GM19324 (cell line): Measurements from ENCODE around the gene CRIM1.

ENCODE experiments used
- ATAC-seq: cut with Tn5 transposase; IDR thresholded peaks from one replicate; pipeline ENCODE4 v1.9.1; 2021; ENCODE audit warnings: mild to moderate bottlenecking, moderate library complexity; ENCODE audit not compliant: unreplicated experiment, low FRiP score

CRIM1 gene

DNA sequence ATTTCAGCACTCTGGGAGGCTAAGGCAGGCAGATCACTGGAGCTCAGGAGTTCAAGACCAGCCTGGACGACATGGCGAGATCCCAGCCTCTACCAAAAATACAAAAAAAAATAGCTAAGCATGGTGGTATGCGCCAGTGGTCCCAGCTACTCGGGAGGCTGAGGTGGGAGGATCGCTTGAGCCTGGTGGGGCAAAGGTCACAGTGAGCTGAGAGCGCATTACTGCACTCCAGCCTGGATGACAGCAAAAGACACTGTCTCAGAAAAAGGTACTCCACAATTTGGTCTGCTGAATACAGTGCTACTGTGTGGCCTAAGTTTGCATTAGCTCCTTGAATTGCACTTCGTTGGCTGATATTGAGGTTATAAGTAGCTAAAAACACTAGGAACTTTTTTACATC is 144.5 kb downstream of the CRIM1 start:
- ATAC-seq = no peak

DNA sequence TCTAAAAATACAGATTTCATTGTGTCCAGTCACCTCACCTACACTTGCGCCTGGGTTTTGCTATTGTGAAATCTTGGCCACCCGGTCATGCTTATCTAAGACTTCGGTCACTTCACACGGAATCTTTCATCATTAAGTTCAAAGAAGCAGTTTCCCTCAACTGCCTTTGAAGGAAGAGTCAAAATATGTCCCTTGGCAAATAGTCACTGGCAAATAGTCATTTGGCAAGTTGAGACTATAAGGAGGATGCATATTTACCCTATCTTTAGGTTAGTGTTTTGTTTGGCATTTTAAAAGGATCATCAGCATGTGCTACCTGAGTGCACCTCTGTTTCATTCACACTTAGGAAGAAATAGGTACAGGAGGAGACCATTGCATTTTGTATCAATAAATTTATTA is 146.5 kb downstream of the CRIM1 start:
- ATAC-seq = no peak

DNA sequence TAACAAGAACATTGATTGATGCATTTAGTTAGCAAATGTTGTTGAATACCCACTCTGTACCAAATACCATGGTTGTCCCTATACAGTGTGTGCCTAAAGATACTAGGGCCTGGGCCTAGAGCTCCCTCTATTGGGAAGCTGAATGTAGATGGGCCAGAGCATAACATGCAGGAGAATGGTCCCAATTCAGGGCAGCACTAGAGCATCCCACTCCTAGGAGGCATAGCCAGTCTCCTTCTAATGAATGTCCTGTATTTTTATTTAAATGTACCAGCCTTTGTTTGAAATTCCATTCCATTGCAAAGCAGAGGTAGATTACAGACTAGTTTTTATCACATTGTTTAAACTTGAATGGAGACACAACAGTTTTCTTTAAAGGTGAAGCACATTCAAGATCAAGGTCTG is 151.8 kb downstream of the CRIM1 start:
- ATAC-seq = peak; percentile 86

DNA sequence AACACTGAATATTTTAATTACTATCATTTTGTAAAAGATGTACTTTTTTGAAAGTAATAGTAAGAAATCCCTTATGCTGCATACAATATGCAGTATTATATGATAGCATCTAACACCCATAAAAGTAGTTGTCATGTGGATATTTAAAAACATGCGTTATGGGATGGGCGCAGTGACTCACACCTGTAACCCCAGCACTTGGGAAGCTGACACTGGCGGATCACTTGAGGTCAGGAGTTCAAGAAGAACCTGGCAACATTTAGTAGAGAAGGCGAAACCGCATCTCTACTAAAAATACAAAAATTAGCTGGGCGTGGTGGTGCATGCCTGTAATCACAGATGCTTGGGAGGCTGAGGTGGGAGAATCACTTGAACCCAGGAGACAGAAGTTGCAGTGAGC is 153.5 kb downstream of the CRIM1 start:
- ATAC-seq = no peak

DNA sequence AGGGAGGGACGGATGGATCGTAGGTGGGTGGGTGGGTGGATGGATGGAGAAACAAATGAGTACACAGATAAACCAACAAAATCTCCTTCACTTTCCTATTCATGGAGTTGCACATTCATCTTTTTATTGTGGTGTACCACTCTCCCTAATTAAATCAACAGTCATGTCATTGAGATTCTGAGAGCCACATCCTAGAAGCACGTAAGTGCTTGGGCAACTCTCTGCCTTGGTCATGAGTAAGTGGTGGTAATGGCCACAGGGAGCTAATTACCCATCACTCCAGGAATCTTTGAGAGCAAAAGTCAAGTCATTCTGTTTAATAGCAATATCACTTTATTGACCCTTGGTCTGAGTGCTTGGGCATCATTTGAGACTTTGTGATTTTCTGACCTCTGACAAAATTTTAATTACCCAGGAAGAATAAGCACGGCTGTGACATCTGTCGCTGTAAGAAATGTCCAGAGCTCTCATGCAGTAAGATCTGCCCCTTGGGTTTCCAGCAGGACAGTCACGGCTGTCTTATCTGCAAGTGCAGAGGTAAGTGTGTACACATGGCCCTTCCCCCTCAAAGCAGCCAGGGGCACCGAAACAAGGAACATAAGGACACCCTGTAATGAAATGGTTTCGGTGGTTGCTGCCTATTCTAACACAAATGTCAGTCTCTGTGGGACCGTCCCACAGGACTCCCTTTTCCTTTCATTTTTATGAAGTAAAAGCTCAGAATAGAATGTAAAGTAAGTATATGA is 156.5 kb downstream of the CRIM1 start:
- no peak for ATAC-seq

DNA sequence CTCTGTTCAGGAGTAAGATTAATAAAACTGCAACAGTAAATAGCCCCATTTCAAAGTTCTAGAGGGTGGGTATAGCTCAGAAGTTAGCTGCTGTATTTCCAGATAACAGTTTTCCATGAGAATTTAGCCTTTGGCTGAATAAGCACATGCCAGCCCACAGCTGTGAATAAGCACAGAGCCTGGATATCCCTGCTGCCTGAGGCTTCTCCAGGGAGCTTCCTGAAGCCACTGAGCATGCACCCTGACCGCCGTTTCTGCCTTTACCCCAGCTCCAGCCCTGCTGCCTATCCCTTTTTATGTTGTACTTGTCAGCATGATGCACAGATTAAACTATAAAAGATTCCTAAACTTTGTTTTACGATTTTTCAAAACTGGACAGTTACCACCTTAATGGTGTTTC is 157.1 kb downstream of the CRIM1 start:
- ATAC-seq = no peak

DNA sequence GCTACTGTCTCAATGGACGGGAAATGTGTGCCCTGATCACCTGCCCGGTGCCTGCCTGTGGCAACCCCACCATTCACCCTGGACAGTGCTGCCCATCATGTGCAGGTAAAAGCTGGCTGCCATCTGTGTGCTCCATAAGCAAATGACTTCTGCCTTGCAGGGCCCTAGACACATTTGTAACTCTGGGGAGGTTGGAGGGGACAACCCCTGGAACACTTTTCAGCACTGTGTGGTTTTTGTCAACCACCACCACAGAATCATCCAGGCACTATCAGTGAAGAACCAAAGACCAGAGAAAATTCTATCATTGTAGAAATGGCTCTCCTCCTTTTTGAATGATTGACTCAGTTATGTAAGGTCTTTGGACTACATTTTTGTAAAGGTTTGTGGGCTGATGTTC is 158.1 kb downstream of the CRIM1 start:
- ATAC-seq = no peak

DNA sequence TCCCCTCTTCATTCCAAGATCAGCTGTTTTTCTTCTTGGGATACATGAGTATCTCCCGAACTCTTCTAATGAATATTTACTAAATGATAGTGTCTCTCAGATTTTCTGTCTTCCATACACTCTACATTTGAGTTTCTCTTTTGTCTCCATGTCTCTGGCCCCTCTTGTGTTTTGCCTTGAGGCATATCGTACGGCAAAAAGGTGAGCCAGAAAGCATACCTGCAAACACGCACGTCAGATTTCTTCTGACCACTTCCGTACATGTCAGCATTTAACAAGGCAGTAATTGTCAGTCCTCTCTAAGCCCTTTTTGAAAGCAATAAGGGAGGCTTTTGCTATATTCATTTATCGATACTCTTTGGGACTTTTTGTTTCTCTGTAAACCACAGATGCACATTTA is 160.0 kb downstream of the CRIM1 start:
- no peak for ATAC-seq

DNA sequence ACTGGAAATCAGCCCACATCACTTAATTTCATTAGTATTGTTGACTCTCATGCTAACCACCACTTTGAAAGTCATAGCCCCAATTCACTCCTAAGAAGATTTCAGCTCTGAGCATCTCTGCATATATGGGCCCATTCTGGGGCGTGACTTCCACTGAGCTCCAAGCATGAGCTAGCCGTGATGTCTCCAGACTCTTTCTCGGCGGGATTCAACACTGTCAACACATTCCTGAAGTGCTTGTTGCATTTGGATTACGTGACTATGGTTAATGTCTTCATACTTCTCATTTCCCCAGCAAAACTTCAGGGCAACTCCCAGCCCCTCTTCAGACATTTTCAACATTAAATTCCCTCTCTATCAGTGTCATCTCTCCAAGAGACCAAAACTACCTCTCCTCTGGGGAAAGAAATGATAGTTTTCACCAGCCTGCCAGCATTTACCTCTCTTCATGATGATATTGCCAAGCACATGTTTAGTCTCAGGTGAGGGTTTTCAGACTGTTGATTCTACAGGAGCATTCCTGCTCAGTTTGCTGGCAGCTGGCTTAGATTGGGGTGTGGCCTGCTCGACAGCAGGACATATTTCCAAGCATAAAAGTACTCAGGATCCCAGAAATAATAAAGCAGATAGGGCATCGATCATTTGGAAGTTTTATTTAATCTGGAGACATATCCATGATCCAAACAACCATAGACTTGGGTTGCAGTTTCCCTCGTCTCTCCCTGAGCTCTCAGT is 160.7 kb downstream of the CRIM1 start:
- no peak for ATAC-seq

DNA sequence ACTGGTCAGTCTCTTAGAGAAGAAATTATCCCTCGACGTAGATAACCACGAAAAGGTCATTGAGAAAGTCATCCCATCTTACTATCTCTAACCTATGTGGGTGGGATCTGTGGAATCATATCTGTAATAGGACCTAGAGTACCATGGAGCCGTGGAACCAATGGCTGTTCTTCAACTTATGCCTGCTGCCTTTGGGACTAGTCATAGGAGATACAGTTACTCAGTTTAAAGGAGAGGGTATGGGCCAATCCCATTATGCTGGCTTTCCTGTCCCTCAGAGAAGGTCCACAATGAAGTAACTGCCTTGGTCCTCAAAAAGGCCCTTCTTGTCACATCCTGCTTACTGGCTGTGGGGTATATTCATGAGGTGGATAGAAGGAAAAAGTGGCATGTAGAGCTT is 164.9 kb downstream of the CRIM1 start:
- no peak for ATAC-seq

DNA sequence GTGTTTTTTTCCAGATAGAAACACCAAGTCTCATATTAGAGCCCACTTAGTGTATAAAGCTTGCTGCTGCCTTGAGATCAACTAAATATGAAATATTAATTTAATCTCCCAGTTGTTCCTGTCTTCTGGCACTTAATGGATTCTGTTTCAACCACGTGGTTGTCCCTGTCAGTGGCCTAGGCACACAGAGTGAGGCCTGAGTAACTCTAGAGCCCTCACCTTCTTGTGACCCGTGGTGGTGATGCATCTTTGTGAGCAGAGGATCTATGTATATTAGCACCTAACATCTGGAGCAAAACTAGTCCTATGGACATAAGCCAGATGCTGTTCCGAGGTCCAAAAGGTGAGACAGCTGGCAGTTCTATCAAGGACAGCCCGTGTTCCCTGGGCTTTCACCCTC is 167.6 kb downstream of the CRIM1 start:
- no peak for ATAC-seq

DNA sequence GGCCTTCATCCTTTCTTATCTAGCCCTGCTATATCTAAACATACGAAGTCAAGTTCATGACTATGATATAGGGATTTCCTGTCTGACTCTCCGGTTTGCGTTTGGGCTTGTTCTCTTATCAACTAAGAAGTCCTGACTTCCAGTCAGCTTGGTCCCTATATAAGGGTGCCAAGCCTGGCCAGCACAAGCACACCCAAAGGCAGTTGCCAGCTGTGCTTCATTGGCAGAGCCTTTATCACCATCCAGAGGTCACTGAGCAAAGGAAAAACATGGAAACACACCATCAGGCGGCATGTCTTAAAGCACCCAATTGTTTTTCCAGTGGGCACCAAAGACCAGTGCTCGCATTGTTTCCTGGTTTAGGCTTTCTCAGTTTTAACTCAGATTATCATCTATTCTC is 169.7 kb downstream of the CRIM1 start:
- no peak for ATAC-seq

DNA sequence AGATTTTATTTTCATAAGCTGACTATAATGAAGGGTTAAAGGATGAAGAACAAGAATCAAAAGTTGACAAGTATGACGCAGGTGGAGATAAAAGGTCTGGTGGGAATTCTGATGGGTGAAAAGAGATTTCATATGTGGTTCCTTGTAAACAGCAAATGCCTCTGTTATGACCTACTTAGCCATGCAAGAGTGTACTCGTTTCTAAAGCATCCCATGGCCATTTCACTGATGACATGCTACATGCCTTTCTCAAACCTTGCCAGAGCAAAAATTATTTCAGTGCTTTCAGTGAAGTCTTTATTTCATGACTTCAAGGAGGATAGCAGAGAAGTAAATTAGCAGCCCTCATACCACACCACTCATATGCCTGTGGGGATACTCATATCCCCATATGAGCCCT is 170.6 kb downstream of the CRIM1 start:
- no peak for ATAC-seq

DNA sequence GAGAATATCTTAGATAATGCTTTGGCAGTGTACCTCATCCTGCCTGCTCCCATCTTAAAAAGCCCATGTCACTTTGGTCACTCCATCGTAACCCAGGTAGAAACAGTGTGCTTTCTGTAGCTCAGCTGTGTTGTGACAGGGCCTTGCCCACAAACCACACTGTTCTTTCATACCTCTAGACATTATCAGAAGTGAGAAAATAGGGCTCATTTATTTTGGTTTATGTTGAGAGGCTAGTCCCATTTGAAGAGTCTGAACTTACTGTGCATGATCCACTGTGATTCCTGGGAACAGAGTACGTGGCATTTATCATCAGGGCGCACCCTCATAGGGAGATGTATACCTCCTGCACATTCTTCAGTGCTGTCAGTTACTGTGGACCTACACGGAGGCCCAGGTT is 172.7 kb downstream of the CRIM1 start:
- peak; percentile 65 for ATAC-seq

DNA sequence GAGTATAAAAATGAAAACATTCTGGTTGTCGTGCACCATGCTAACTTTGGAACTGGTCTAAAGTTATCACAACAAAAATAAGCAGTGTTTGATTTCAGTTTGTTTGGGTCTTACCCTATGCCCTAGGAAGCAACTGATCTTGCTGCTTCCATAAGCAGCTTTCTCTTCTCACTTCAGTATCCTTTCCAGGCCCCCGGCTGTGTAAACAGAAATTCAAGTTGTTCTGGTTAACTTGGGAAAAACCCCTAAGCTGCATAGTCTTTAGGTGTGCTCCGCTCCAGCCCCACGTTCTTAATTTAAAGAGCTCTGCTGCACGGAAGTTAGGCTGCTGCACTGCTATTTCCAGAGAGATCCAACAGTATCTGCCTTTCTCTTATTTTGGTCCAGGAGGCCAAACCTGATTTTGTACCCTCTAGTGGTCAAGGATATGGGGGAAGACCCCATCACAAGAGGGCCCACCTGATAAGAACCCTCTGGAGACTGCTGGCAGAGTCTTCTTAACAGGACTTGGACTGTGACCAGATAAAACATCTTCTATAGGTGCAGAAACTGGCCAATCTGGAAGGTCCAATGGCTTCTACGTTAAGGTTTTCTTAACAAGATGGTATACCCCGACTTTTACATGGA is 173.3 kb downstream of the CRIM1 start:
- no peak for ATAC-seq

DNA sequence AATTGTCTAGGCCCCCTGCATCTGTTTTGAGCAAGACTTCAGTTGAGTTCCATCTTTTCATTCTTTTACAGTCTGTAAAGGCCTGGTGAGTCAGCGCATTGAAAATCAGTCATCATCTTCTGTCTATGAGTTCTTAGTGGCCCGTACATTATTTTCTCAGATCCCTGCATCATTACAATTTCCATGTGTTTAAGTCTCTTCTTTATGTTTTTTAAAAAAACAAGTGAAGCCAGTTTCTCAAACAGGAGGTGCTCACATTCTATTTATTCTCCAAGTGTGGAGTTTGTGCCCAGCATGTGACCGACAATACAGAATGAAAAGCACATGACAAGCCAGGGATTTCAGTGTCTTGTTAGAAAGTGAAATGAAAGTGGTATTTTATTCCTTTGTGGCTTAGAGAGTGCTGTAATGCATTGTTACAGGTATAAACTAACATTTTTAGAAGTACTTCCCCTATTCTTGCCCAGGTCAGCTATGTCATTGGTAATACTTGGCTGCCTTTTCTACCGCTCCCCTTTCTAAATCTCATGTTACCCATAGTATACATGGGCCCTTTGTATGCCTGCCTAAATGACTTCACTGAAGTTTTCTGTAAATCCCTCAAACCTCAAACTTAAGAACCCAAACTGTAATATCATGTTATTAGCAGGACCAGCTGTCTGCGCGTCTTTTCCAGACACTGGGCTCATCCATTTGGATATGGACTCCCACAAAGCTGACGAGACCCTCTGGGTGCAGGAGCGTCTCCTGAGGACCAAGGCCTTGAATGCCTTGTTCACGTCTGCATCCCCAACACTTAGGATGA is 174.8 kb downstream of the CRIM1 start:
- no peak for ATAC-seq

DNA sequence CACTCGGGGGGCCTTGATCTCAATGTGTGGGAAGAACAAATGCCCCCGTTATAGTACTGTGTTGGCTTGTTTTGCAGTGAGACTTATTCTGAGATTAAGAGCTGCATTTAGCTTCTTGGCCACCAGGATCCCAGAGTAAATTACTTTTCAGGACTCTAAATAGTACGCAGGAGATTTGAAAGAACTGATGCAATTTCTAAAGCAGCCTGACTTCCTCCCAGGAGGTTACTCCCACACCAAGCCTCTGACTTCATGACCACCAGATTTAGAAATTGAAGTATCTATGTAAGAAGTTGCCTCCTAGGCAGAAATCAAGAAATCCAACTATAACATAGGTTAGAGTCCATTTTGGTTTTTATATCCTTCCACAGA is 175.4 kb downstream of the CRIM1 start:
- ATAC-seq = no peak

DNA sequence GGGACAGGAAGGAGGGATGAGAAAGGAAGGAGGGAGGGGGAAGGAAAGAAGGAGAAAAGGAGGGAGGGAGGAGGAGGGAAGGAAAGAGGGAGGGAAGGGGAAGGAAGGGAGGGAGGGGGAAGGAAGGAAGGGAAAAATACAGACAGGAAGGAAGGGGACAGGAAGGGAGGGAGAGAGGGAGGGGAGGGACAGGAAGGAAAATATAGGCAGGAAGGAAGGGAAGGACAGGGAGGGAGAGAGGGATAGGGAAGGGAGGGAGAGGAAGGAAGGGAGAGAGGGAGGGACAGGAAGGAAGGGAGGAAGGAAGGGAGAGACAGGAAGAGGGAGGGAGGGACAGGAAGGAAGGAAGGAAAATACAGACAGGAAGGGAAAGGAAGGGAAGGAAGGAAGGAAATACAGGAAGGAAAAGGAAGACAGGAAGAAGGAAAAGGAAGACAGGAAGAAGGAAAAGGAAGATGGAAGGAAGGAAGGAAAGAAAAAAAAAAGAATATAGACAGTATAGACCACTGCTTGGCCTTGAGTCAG is 178.8 kb downstream of the CRIM1 start:
- ATAC-seq = no peak

DNA sequence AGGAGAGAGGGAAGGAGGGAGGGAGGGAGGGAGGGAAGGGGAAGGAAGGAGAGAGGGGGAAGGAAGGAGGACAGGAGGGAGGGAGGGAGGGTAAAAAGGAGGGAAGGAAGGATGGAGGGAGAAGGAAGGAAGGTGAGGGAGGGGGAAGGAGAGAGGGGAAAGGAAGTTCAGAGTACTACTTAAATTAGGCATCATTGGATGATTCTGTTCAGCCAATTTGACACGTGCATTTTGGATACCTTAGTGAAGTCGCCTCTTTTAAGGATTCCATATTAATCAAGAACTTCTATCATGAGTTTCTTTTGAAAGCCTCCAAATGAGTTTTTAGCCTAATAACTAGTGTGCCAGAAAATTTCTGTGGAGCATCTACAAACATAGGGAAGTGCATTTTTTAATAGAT is 179.5 kb downstream of the CRIM1 start:
- no peak for ATAC-seq

DNA sequence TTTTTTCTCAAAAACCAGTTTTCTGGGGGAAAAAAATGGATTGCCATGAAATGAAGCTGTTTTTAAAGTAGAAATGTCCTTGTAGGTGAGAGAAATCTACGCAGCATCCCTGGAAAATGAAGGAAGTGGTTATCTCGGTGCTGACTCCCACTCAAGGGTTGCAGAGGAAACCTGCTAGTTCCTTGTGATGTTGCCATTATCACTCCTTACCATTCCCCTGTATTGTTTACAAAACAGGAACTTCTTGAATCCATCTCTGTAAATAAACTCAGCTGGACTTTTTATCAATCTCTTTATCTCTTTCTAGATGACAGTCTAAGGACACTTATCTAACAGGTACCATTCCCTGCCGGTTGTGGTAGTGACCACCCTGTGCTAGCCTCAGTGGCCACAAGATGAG is 181.2 kb downstream of the CRIM1 start:
- no peak for ATAC-seq

DNA sequence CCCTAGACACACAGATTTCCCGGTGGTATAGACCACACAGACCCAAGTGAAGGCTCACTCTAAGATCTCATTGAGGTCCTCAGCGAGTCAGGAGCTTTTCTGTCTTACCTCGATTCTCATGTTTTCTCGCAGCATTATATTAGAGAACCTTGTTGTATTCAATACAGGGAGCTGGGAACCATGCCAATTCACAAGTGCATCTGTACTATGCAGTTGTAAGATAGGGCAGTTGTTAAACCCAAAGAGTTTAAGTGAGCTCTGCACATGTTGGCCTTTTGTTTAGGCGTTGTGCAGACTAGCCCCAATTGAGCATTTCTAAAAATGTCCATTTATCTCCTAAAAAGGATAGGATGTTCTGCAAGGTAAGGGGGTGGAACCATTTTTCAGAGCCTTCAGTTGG is 182.8 kb downstream of the CRIM1 start:
- no peak for ATAC-seq
